ENCODE data around the gene MAP3K14. TPM values are rescaled to one million over a fixed set of nuclear protein-coding genes. Genes with fewer than 3 reads are reported as not detected.

Gene MAP3K14
- total RNA-seq, 1 donor from 2014 or later = 14.8 TPM

DNA sequence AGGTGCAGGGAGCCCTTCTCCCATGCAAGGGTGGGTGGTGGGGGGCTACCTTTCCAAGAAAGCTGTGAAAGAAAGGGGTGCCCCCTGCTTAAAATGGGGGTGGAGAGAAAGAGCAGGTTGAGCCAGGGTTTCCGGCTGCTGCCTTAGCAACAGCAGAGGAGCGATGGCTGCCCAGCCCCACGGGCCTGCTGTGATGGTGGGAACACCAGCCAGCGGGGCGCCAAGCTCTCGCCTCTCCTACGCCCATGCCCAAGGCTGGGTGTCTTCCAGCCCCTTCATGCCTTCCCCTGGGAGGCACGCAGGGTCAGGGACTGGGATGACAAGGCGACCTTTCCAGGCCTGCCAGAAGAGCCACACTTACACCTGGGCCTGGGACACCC, 92.2 kb downstream of the MAP3K14 start:
- H3K36me3 ChIP-seq = no peaks in the 10 kb centered on the region
- no peaks in the 10 kb centered on the region for H3K27me3 ChIP-seq (ENCODE audit: low read depth)
- TF ChIP-seq CTCF (IDR thresholded peaks at IDR 0.05; ENCODE audit: borderline replicate concordance) = no peak
- intact Hi-C loops (cut with micrococcal nuclease) = no loop called here
- DNase-seq = no peak
- peak overlapping the region; percentile 84 for H3K27ac ChIP-seq (replicated peaks)
- H3K9me3 ChIP-seq (replicated peaks) = no peaks in the 10 kb centered on the region
- peaks cover 86% of the 10 kb centered on the region for H3K4me1 ChIP-seq
- H3K4me3 ChIP-seq = peak overlapping the region; percentile 10

DNA sequence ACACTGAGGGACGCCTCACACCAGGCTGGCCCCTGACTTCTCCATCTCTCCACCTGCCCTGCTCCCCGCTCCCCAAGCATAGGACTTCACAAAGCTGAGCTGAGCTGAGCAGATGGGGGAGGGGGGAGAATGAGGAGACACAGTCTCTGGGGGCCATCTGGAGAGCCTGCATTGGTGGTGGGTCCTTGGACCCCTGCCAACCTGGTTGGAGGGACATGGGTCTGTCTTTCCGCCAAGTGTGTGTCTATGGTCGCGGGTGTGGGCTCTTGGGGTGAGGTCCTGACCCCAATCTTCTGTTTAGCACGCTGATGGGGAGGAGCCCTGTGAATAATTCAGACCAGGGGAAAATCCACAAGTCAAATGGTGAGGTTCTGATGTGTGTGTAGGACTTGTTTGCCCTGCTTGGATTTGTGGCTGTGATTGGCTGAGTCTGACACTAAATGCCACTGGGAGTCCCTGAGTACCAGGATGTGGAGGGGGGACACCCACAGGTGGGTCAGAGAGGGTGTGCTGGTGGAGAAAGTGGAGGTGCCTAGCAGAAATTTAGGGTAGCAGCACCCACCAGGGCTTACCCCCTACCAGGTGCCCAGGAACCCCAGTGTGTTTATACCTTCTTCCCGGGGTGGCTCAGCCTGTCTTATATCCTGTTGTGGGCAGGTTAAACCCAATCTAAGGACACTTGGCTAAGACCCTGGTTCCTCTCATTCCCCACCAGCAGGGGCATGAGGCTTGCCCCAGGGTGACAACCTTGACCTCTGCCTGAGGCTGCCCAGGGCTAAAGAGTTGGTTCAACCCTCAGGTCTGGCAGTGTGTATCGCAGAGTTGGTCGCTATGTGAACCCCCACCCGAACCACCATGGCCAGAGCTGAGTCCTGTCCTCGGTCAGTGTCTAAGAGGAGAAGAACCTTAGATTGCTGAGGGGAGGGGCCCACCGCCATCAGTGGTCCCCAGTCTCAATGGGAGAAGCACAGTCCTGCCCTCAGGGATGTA, 93.0 kb downstream of the MAP3K14 start:
- intact Hi-C loops (cut with micrococcal nuclease) = no loop called here
- no peak for DNase-seq
- Histone ChIP-seq H3K4me3 (peak overlapping the region; percentile 84), H3K9me3 (replicated peaks) (no peaks in the 10 kb centered on the region), H3K4me1 (peaks cover 85% of the 10 kb centered on the region), H3K36me3 (no peaks in the 10 kb centered on the region), H3K27me3 (ENCODE audit: low read depth) (no peaks in the 10 kb centered on the region), H3K27ac (replicated peaks) (peak overlapping the region; percentile 84)
- TF ChIP-seq CTCF (IDR thresholded peaks at IDR 0.05; ENCODE audit: borderline replicate concordance) = no peak

- Histone ChIP-seq H3K27me3 (ENCODE audit: low read depth) (no peaks in the 10 kb centered on the region), H3K27ac (replicated peaks) (peak overlapping the region; percentile 72), H3K4me1 (peaks cover 80% of the 10 kb centered on the region), H3K4me3 (peak overlapping the region; percentile 84), H3K36me3 (no peaks in the 10 kb centered on the region), H3K9me3 (replicated peaks) (no peaks in the 10 kb centered on the region)
- intact Hi-C loops (cut with micrococcal nuclease) = no loop called here
- DNase-seq = no peak
- TF ChIP-seq CTCF (IDR thresholded peaks at IDR 0.05; ENCODE audit: borderline replicate concordance) = no peak
Observed at GRCh38 chr17:45222996-45223538, 93.8 kb downstream of the MAP3K14 start.

- H3K9me3 ChIP-seq (replicated peaks) = no peaks in the 10 kb centered on the region
- H3K36me3 ChIP-seq = no peaks in the 10 kb centered on the region
- peaks cover 74% of the 10 kb centered on the region for H3K4me1 ChIP-seq
- DNase-seq = no peak
- peak overlapping the region; percentile 72 for H3K27ac ChIP-seq (replicated peaks)
- no peaks in the 10 kb centered on the region for H3K27me3 ChIP-seq (ENCODE audit: low read depth)
- H3K4me3 ChIP-seq = peak overlapping the region; percentile 84
- intact Hi-C loops (cut with micrococcal nuclease) = no loop called here
- no peak for TF ChIP-seq CTCF (IDR thresholded peaks at IDR 0.05; ENCODE audit: borderline replicate concordance)
Observed at GRCh38 chr17:45222289-45222995, 94.4 kb downstream of the MAP3K14 start.

DNA sequence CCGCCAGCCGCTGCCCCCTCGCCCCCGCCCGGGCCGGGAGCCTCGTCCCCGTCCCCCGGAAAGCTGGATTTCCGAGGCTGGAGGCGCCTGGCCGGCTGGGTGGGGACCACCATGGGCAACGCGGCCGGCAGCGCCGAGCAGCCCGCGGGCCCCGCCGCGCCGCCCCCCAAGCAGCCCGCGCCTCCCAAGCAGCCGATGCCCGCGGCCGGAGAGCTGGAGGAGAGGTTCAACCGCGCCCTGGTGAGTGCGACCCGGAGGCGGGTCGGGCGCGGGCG, 94.9 kb downstream of the MAP3K14 start:
- Histone ChIP-seq H3K27me3 (ENCODE audit: low read depth) (no peaks in the 10 kb centered on the region), H3K36me3 (no peaks in the 10 kb centered on the region), H3K4me1 (peaks cover 69% of the 10 kb centered on the region), H3K4me3 (peak overlapping the region; percentile 84), H3K27ac (replicated peaks) (peak overlapping the region; percentile 72), H3K9me3 (replicated peaks) (no peaks in the 10 kb centered on the region)
- no peak for TF ChIP-seq CTCF (IDR thresholded peaks at IDR 0.05; ENCODE audit: borderline replicate concordance)
- intact Hi-C loops (cut with micrococcal nuclease) = no loop called here
- DNase-seq = no peak
